Colonic mucosa (tissue), 4 donors: ENCODE results near the gene MUC5AC. TPM values are rescaled to one million over a fixed set of nuclear protein-coding genes. Genes with fewer than 3 reads are reported as not detected.
"Not testable (repeated sequence)": the region's sequence is repeated elsewhere in the genome, so short reads cannot be mapped to it uniquely, and the experiment has no call there.

Experiments used
- DNase-seq: peaks from one replicate; pipeline ENCODE4 v3.0.0-alpha.2; 2020
- H3K27ac ChIP-seq: fragments of 200-600 bp; one replicate; pipeline ENCODE4 v1.8.0; 2021
- H3K27me3 ChIP-seq: fragments of 200-600 bp; one replicate; pipeline ENCODE4 v1.8.0; 2021
- H3K36me3 ChIP-seq: fragments of 200-600 bp; one replicate; pipeline ENCODE4 v1.8.0; 2021
- H3K4me1 ChIP-seq: fragments of 200-600 bp; one replicate; pipeline ENCODE4 v1.8.0; 2021; ENCODE audit warnings: mild to moderate bottlenecking
- H3K4me3 ChIP-seq: fragments of 200-600 bp; one replicate; pipeline ENCODE4 v1.8.0; 2021
- H3K9ac ChIP-seq, 2 donors: one replicate each; pipeline ENCODE4 v1.7.0; 2013; ENCODE audit warnings: control low read depth in 2 of 2, low read depth in 2 of 2, low read length in 2 of 2
- H3K9me3 ChIP-seq: fragments of 200-600 bp; one replicate; pipeline ENCODE4 v1.8.0; 2021
- intact Hi-C: fragments of 100-400 bp; cut with DNase I; formaldehyde crosslinking; loops from one replicate; pipeline ENCODE4 v1.14.1; 2022
- total RNA-seq, 2 donors: library from RNA; stranded (reverse); fragmentation: NEBNext Ultra II Directional in 1 of 2; extraction: Animal tissue kit (Norgen Biotek cat#: 25700) in 1 of 2; gene quantifications; one replicate each; pipeline ENCODE4 v1.2.1, GENCODE V29; 2021
- TF ChIP-seq, protein P1 (sequence below): fragments of 200-600 bp; IDR thresholded peaks from one replicate; pipeline ENCODE4 v1.8.0; 2022; ENCODE audit warnings: antibody characterized with exemption, mild to moderate bottlenecking
- donor health status: healthy.
- donor health status: DM: no; HTN: no; CAD: no.
- donor health status: DM: no; HTN: no; CAD: no.

MUC5AC gene
- total RNA-seq, 2 donors from 2014 or later, result 0.03 to 0.20 TPM

DNA sequence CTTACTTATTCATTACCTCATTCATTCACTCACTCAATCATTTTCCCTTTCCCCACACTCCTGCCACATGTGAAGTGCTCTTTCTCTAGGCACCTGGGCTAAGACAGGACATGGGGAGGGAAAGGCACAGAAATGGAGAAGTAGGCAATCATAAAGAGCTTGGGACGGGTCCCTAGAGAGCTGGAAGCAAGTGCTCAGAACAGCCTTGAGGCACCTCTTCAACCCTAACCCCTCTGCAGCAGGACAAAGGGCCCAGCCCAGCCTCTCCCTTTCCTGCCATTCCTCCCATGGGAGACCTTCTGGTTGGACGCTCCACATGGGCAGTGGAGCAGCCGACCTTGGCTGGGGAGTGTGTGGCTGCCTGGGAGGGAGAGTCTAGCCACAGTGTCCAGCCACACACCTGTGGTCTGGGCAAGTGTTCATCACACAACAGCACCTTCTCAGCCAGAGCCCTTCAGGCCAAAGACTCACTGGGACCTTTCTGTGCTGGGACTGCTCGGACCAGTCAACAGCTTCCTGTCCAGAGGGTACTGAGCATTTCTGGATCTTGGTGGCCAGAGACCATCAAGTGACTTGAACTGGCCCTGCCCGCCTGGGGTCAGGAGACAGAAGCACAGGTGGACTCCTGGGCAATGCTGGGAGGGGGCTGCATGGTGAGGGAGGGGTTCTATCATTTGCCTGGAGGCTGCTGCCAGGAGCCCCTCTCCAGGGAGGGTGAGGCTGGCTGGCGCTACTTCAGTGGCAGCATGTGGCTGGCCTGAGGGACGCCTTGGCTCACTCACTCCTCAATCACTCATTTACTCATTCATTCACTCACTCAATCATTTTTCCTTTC, 1.0 kb upstream of the MUC5AC start:
- intact Hi-C loops, result no loop called here
- H3K27ac ChIP-seq, result no peak overlapping the region
- peak; percentile 8 for DNase-seq

GRCh38 chr11:1157341-1157644, 460 bp upstream of the MUC5AC start:
- H3K36me3 ChIP-seq, result no peaks in the 10 kb centered on the region
- no peak for DNase-seq
- no peaks in the 10 kb centered on the region for H3K9me3 ChIP-seq
- no peaks in the 10 kb centered on the region for H3K4me1 ChIP-seq
- H3K9ac ChIP-seq, result no peak overlapping the region
- H3K27me3 ChIP-seq, result no peaks in the 10 kb centered on the region
- intact Hi-C loops, result no loop called here
- H3K4me3 ChIP-seq, result no peak overlapping the region
- TF ChIP-seq, protein P1, sequence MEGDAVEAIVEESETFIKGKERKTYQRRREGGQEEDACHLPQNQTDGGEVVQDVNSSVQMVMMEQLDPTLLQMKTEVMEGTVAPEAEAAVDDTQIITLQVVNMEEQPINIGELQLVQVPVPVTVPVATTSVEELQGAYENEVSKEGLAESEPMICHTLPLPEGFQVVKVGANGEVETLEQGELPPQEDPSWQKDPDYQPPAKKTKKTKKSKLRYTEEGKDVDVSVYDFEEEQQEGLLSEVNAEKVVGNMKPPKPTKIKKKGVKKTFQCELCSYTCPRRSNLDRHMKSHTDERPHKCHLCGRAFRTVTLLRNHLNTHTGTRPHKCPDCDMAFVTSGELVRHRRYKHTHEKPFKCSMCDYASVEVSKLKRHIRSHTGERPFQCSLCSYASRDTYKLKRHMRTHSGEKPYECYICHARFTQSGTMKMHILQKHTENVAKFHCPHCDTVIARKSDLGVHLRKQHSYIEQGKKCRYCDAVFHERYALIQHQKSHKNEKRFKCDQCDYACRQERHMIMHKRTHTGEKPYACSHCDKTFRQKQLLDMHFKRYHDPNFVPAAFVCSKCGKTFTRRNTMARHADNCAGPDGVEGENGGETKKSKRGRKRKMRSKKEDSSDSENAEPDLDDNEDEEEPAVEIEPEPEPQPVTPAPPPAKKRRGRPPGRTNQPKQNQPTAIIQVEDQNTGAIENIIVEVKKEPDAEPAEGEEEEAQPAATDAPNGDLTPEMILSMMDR, result no peak
- no peak overlapping the region for H3K27ac ChIP-seq

More for the DNA sequence above, 1.0 kb upstream of the MUC5AC start:
- H3K4me3 ChIP-seq, result no peak overlapping the region
- H3K9me3 ChIP-seq, result no peaks in the 10 kb centered on the region
- no peaks in the 10 kb centered on the region for H3K36me3 ChIP-seq
- H3K9ac ChIP-seq, result no peak overlapping the region
- no peaks in the 10 kb centered on the region for H3K27me3 ChIP-seq
- H3K4me1 ChIP-seq, result no peaks in the 10 kb centered on the region
- TF ChIP-seq, protein P1, result no peak

DNA sequence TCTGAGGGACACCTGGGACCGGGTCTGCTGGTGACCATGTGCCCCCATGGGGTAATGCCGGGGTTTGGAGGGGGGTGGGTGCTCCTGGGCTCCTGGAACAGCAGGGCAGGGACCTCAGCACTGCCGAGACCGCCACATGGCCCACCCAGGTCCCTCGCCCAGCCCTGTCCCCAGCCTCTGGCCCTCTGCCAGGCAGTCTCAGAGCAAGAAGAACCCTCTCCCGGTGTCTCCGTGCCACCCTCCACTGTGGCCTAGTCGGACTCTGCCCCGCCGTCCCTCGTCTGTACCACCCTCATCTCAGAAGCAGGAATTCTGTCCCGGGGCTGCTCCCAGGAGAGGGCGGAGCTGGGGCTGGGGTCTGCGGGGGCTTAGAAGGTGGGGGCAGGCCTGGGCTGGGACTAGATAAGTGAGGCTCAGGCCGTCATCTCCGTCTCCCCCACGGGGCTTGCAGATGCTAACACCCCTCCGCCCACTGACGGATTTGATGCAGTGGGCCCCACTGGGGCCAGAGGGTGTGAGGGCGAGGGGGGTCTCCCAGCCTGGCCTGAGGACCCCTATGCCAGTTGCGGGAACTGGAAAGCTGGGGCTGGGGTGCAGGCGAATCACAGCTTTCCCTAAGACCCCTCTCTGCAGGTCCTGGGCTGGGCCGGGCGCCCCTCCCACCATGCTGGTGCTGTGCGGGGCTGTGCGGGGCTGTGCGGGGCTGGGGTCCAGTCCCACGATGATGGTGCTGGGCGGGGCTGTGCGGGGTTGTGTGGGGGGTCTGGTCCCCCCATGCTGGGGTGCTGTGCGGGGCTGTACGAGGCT, 1.1 kb downstream of the MUC5AC start:
- DNase-seq, result no peak
- H3K36me3 ChIP-seq, result no peaks in the 10 kb centered on the region
- H3K9me3 ChIP-seq, result no peaks in the 10 kb centered on the region
- no peak overlapping the region for H3K9ac ChIP-seq
- intact Hi-C loops, result no loop called here
- TF ChIP-seq, protein P1, result no peak
- no peak overlapping the region for H3K27ac ChIP-seq
- H3K27me3 ChIP-seq, result no peaks in the 10 kb centered on the region
- H3K4me1 ChIP-seq, result no peaks in the 10 kb centered on the region
- H3K4me3 ChIP-seq, result no peak overlapping the region

DNA sequence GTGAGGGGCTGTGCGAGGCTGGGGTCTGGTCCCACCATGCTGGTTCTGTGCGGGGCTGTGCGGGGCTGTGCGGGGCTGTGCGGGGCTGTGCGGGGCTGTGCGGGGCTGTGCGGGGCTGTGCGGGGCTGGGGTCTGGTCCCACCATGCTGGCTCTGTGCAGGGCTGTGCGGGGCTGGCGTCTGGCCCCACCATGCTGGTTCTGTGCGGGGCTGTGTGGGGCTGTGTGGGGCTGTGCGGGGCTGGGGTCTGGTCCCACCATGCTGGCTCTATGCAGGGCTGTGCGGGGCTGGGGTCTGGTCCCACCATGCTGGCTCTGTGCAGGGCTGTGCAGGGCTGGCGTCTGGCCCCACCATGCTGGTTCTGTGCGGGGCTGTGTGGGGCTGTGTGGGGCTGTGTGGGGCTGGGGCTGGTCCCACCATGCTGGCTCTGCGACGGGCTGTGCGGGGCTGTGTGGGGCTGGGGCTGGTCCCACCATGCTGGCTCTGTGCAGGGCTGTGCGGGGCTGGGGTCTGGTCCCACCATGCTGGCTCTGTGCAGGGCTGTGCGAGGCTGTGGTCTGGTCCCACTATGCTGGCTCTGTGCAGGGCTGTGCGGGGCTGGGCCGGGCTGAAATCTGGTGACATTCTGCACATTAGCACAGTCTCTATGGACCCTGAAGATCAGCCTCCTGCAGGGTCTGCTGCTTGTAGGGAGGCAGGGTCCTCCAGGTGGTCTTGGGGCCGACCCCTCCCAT, 1.9 kb downstream of the MUC5AC start:
- H3K4me3 ChIP-seq, H3K27ac ChIP-seq, DNase-seq: not testable (repeated sequence)

GRCh38 chr11:1160231-1161101, 2.7 kb downstream of the MUC5AC start:
- Histone ChIP-seq H3K4me3 (no peak overlapping the region), H3K9me3 (no peaks in the 10 kb centered on the region), H3K27me3 (no peaks in the 10 kb centered on the region), H3K9ac (no peak overlapping the region), H3K36me3 (no peaks in the 10 kb centered on the region), H3K27ac (no peak overlapping the region), H3K4me1 (no peaks in the 10 kb centered on the region)
- TF ChIP-seq, protein P1, result no peak
- intact Hi-C loops, result no loop called here
- DNase-seq, result no peak

More for the DNA sequence above, 1.9 kb downstream of the MUC5AC start:
- intact Hi-C loops, H3K27me3 ChIP-seq, H3K9me3 ChIP-seq, H3K4me1 ChIP-seq, H3K9ac ChIP-seq, H3K36me3 ChIP-seq: not testable (repeated sequence)
